Neuronal stem cell (in vitro differentiated cells): ENCODE results near the gene PAM.

ENCODE experiments used
- DNase-seq: peaks from one replicate; pipeline ENCODE4 v3.0.0-alpha.2; 2013; ENCODE audit warnings: low spot score
- H2AFZ ChIP-seq: one replicate; pipeline ENCODE4 v1.6.1; 2013; ENCODE audit warnings: mild to moderate bottlenecking, low read length, inconsistent platforms
- H2AK5ac ChIP-seq: 2 replicates; pipeline ENCODE4 v1.6.1; 2013; ENCODE audit warnings: low read depth, mild to moderate bottlenecking, inconsistent platforms, low read length, moderate library complexity, mixed read lengths
- H2BK120ac ChIP-seq: 2 replicates; pipeline ENCODE4 v1.6.1; 2013; ENCODE audit warnings: low read depth, mild to moderate bottlenecking, inconsistent platforms, low read length, moderate library complexity, mixed read lengths
- H2BK12ac ChIP-seq: one replicate; pipeline ENCODE4 v1.6.1; 2013; ENCODE audit warnings: low read length, inconsistent platforms
- H2BK15ac ChIP-seq: 2 replicates; pipeline ENCODE4 v1.6.1; 2013; ENCODE audit warnings: mild to moderate bottlenecking, low read length, inconsistent platforms, mixed read lengths
- H2BK5ac ChIP-seq: one replicate; pipeline ENCODE4 v1.6.1; 2013; ENCODE audit warnings: inconsistent platforms, mild to moderate bottlenecking, low read length, moderate library complexity
- H3K14ac ChIP-seq: one replicate; pipeline ENCODE4 v1.6.1; 2013; ENCODE audit warnings: low read length, inconsistent platforms
- H3K18ac ChIP-seq: 2 replicates; pipeline ENCODE4 v1.6.1; 2013; ENCODE audit warnings: low read length, inconsistent platforms
- H3K23ac ChIP-seq: 2 replicates; pipeline ENCODE4 v1.6.1; 2013; ENCODE audit warnings: low read depth, mild to moderate bottlenecking, mixed read lengths, low read length, inconsistent platforms; ENCODE audit not compliant: poor library complexity
- H3K27ac ChIP-seq: replicated peaks from 3 replicates; pipeline ENCODE4 v1.5.1; 2013; ENCODE audit warnings: low read length, inconsistent platforms
- H3K27me3 ChIP-seq, 3 experiments: 2 replicates each; pipeline ENCODE4 v1.6.1; 2013; ENCODE audit warnings: low read length in 3 of 3, mild to moderate bottlenecking in 2 of 3, inconsistent platforms in 1 of 3, low read depth in 1 of 3, mixed read lengths in 1 of 3, moderate library complexity in 1 of 3; ENCODE audit not compliant: control insufficient read depth in 3 of 3, insufficient read depth in 3 of 3
- H3K36me3 ChIP-seq, 2 donors: replicated peaks in 1 of 2; 2 replicates each; pipeline ENCODE4 v1.6.1; 2013; ENCODE audit warnings: low read length in 2 of 2; ENCODE audit not compliant: control insufficient read depth in 2 of 2, insufficient read depth in 2 of 2
- H3K4ac ChIP-seq: 2 replicates; pipeline ENCODE4 v1.6.1; 2013; ENCODE audit warnings: inconsistent platforms, mild to moderate bottlenecking, low read length, moderate library complexity
- H3K4me1 ChIP-seq, 2 donors: 1 replicate in 1 of 2; 2 replicates in 1 of 2; pipeline ENCODE4 v1.6.1; 2013; ENCODE audit warnings: low read length in 2 of 2, low read depth in 1 of 2; ENCODE audit not compliant: control insufficient read depth in 2 of 2, insufficient read depth in 1 of 2
- H3K4me2 ChIP-seq: one replicate; pipeline ENCODE4 v1.6.1; 2013; ENCODE audit warnings: mild to moderate bottlenecking, low read length, inconsistent platforms; ENCODE audit not compliant: insufficient read depth, poor library complexity, severe bottlenecking
- H3K4me3 ChIP-seq, 2 donors: 2 replicates each; pipeline ENCODE4 v1.5.1; 2013; ENCODE audit warnings: low read length in 2 of 2, mild to moderate bottlenecking in 2 of 2, inconsistent platforms in 1 of 2, moderate library complexity in 1 of 2
- H3K79me1 ChIP-seq: one replicate; pipeline ENCODE4 v1.6.1; 2013; ENCODE audit warnings: low read depth, mild to moderate bottlenecking, inconsistent platforms, low read length, moderate library complexity
- H3K9ac ChIP-seq: one replicate; pipeline ENCODE4 v1.6.1; 2013; ENCODE audit warnings: mild to moderate bottlenecking, low read depth, low read length, inconsistent platforms; ENCODE audit not compliant: poor library complexity
- H3K9me3 ChIP-seq, 2 donors: replicated peaks in 1 of 2; 2 replicates each; pipeline versions ENCODE3 to v1.6.1; 2013; ENCODE audit warnings: low read length in 2 of 2, mild to moderate bottlenecking in 2 of 2, inconsistent platforms in 1 of 2, low read depth in 1 of 2, mixed read lengths in 1 of 2, moderate library complexity in 1 of 2; ENCODE audit not compliant: control insufficient read depth in 2 of 2, insufficient read depth in 1 of 2
- H4K8ac ChIP-seq: one replicate; pipeline ENCODE4 v1.6.1; 2013; ENCODE audit warnings: low read depth, mild to moderate bottlenecking, inconsistent platforms, low read length, moderate library complexity
- H4K91ac ChIP-seq: one replicate; pipeline ENCODE4 v1.6.1; 2013; ENCODE audit warnings: low read length, low read depth, mild to moderate bottlenecking, inconsistent platforms; ENCODE audit not compliant: poor library complexity
- WGBS, 2 donors: extraction: QIAGEN DNeasy Blood & Tissue Kit; methylation state at CpG; one replicate each; pipeline ENCODE4 v1.1.7; 2013; ENCODE audit warnings: missing lambda C conversion rate in 2 of 2, mixed read lengths in 1 of 2; ENCODE audit not compliant: insufficient read length in 2 of 2, insufficient replicate concordance in 1 of 2; ENCODE audit errors: extremely low coverage in 2 of 2; 5-methylcytosine and 5-hydroxymethylcytosine counted together

The PAM gene

GRCh38 chr5:102797322-102797884 lies 42.3 kb downstream of the PAM start:
- H3K36me3 ChIP-seq = no peaks in the 10 kb centered on the region
- no peak overlapping the region for H3K4ac ChIP-seq
- H2BK15ac ChIP-seq = no peak overlapping the region
- no peak overlapping the region for H4K8ac ChIP-seq
- no peak overlapping the region for H2AFZ ChIP-seq
- H2AK5ac ChIP-seq = no peak overlapping the region
- WGBS, 2 donors = no CpG with 5 or more reads among the region's 1 CpG
- no peak overlapping the region for H3K27ac ChIP-seq
- no peak overlapping the region for H3K14ac ChIP-seq
- H3K9me3 ChIP-seq = no peaks in the 10 kb centered on the region
- no peak for DNase-seq
- no peak overlapping the region for H3K18ac ChIP-seq
- H2BK12ac ChIP-seq = no peak overlapping the region
- no peak overlapping the region for H3K9ac ChIP-seq
- H3K23ac ChIP-seq = no peak overlapping the region
- peaks cover 7 to 41% of the 10 kb centered on the region in 2 donors for H3K4me1 ChIP-seq
- no peaks in the 10 kb centered on the region for H3K27me3 ChIP-seq
- H3K79me1 ChIP-seq = no peaks in the 10 kb centered on the region
- no peak overlapping the region for H2BK120ac ChIP-seq
- no peak overlapping the region for H3K4me3 ChIP-seq
- H2BK5ac ChIP-seq = no peak overlapping the region
- H4K91ac ChIP-seq = no peak overlapping the region
- H3K4me2 ChIP-seq = no peak overlapping the region

- no peak overlapping the region for H4K8ac ChIP-seq
- no peak overlapping the region for H2AFZ ChIP-seq
- H3K4me2 ChIP-seq = no peak overlapping the region
- H4K91ac ChIP-seq = no peak overlapping the region
- no peak overlapping the region for H2BK12ac ChIP-seq
- H3K9me3 ChIP-seq = no peaks in the 10 kb centered on the region
- no peak overlapping the region for H3K27ac ChIP-seq
- H3K79me1 ChIP-seq = no peaks in the 10 kb centered on the region
- H3K9ac ChIP-seq = no peak overlapping the region
- H2AK5ac ChIP-seq = no peak overlapping the region
- DNase-seq = no peak
- H3K36me3 ChIP-seq = no peaks in the 10 kb centered on the region
- no CpG with 5 or more reads among the region's 5 CpGs for WGBS, 2 donors
- H2BK120ac ChIP-seq = no peak overlapping the region
- H3K4me1 ChIP-seq = peaks cover 7 to 40% of the 10 kb centered on the region in 2 donors
- no peak overlapping the region for H3K23ac ChIP-seq
- H3K4me3 ChIP-seq = no peak overlapping the region
- H3K18ac ChIP-seq = no peak overlapping the region
- no peaks in the 10 kb centered on the region for H3K27me3 ChIP-seq
- H2BK15ac ChIP-seq = no peak overlapping the region
- no peak overlapping the region for H3K14ac ChIP-seq
- H2BK5ac ChIP-seq = no peak overlapping the region
- no peak overlapping the region for H3K4ac ChIP-seq
Observed at GRCh38 chr5:102798104-102798785, 43.1 kb downstream of the PAM start.

- no peaks in the 10 kb centered on the region for H3K36me3 ChIP-seq
- H3K27ac ChIP-seq = no peak overlapping the region
- H4K8ac ChIP-seq = no peak overlapping the region
- no peaks in the 10 kb centered on the region for H3K79me1 ChIP-seq
- H3K4ac ChIP-seq = no peak overlapping the region
- no peaks in the 10 kb centered on the region for H3K27me3 ChIP-seq
- H3K4me3 ChIP-seq = no peak overlapping the region
- H2BK12ac ChIP-seq = no peak overlapping the region
- no peak overlapping the region for H3K4me2 ChIP-seq
- no peak overlapping the region for H2BK120ac ChIP-seq
- H3K4me1 ChIP-seq = peaks cover 7 to 40% of the 10 kb centered on the region in 2 donors
- H4K91ac ChIP-seq = no peak overlapping the region
- H2BK5ac ChIP-seq = no peak overlapping the region
- no peak for DNase-seq
- no peak overlapping the region for H2BK15ac ChIP-seq
- no peak overlapping the region for H2AFZ ChIP-seq
- H3K23ac ChIP-seq = no peak overlapping the region
- no CpG with 5 or more reads among the region's 2 CpGs for WGBS, 2 donors
- no peak overlapping the region for H3K14ac ChIP-seq
- H3K9ac ChIP-seq = no peak overlapping the region
- no peak overlapping the region for H3K18ac ChIP-seq
- H2AK5ac ChIP-seq = no peak overlapping the region
- no peaks in the 10 kb centered on the region for H3K9me3 ChIP-seq
Observed at GRCh38 chr5:102799017-102799416, 43.9 kb downstream of the PAM start.

- Histone ChIP-seq H2BK15ac (no peak overlapping the region), H3K4me3 (no peak overlapping the region), H2AK5ac (no peak overlapping the region), H3K23ac (no peak overlapping the region), H3K18ac (no peak overlapping the region), H2BK5ac (no peak overlapping the region), H3K9me3 (no peaks in the 10 kb centered on the region), H3K36me3 (no peaks in the 10 kb centered on the region), H4K91ac (no peak overlapping the region), H3K27ac (no peak overlapping the region), H3K4ac (no peak overlapping the region), H2AFZ (no peak overlapping the region), H2BK12ac (no peak overlapping the region), H3K4me2 (no peak overlapping the region), H3K27me3 (no peaks in the 10 kb centered on the region), H3K79me1 (no peaks in the 10 kb centered on the region), H2BK120ac (no peak overlapping the region), H3K9ac (no peak overlapping the region), H3K4me1 (peaks cover 7 to 40% of the 10 kb centered on the region in 2 donors), H4K8ac (no peak overlapping the region), H3K14ac (no peak overlapping the region)
- no peak for DNase-seq
- no CpG with 5 or more reads among the region's 2 CpGs for WGBS, 2 donors
Observed at GRCh38 chr5:102800427-102800826, 45.3 kb downstream of the PAM start.
